LNCAP (cell line): ENCODE results near the gene FGFR2.

Experiments
- CTCF ChIP-seq: fragments of 450-650 bp; IDR thresholded peaks from 2 replicates; pipeline ENCODE4 v1.5.1; 2017; ENCODE audit warnings: mild to moderate bottlenecking

The FGFR2 gene

GRCh38 chr10:121598263-121599249 is at the start of gene FGFR2:
FGFR2 (minus strand) TSS chr10:121598444; CDS start chr10:121593817, 4,627 bp downstream.
- TF ChIP-seq CTCF = no peak

DNA sequence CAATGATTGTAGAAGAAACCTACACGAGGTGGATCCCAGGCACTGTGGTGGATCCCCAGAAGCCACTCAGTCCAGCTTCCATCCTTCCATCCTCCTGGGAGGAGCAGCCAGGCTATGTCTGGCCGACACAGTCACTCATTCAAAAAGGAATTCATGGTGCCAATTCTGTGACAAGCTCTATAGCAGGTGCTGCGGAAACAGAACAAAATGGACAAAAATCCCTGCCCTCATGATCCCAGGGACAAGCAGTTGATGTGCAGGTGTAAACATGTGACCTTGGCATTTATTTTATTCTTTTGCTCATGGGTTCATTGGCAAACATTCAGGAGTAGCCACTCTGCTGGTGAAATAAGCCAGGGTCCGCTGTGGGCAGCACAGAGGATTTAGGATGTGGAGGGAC is 49.2 kb upstream of the FGFR2 start:
- no peak for TF ChIP-seq CTCF

DNA sequence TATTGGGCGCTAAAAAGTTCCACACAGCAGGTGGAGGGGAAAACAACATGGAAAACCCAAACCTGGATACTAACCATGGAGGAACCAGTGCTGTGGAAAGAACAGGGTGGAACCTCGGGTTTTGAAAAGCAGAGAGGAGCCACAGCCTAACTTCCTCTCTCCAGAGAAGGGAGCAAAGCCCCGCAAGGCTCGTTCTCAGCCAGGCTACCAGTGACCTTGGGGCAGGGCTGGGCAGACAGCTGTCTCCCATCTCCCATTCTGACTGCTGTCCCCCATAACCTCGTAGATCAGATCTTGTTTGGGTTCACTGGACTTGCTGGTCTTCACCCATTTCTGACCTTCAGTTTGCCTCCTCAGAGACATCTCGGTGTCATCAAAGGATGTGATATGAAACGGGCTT is 47.5 kb upstream of the FGFR2 start:
- TF ChIP-seq CTCF = no peak

DNA sequence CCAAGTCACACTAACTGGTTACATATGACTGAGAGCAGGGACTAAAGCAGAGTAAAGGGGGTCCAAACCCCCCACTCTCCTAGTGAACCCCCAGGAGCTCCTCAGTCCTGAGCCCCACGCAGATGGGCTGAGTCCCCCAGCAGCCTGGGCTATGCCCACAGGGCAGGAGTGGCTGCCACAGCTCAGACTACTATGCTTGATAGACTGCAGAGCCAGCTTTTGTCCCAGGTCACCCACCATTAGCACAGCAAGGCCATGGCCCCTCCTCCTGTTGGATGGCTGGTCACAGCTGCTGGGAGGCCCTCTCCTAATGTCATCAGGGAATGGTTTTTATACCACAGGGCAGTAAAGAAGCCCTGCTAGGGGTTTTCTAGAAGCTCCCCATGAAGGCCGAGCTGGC is 46.3 kb upstream of the FGFR2 start:
- no peak for TF ChIP-seq CTCF

DNA sequence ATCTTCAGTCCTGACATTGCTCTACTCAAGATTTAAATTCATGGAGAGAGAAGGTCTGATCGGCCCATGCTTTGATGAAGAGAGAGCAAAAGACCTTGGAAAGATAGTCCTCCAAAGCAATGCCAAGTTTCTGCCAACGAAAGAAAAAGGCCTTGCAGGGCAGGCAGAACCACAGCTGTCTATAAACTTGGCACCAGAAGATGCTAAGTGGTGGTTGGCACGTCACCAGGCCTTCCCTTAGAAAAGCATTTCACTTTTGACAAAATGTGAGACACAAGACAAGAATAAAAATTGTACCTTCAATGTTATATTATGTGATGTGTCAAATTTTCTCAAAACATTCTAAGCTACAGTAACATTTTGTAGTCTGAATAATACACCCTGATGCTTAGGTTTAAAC is 42.0 kb upstream of the FGFR2 start:
- no peak for TF ChIP-seq CTCF

DNA sequence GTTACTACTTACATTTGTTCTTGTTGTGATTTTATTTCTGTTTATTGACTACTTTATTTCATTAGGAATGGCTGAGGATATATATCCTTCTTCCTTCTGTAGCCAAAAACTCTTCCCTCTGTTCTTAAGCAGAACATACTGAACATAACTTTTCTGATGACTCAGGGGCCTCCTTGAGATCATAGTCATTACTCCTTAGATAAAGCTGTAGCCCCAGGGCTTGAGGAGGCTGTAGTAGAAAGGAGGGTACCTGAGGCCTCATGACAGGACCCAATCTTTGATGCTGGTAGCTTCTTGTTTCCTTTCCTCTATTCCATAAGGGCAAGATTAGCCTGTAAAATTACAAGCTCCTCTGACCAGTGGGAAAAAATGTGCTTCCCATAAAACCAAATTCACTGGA is 41.2 kb upstream of the FGFR2 start:
- no peak for TF ChIP-seq CTCF

DNA sequence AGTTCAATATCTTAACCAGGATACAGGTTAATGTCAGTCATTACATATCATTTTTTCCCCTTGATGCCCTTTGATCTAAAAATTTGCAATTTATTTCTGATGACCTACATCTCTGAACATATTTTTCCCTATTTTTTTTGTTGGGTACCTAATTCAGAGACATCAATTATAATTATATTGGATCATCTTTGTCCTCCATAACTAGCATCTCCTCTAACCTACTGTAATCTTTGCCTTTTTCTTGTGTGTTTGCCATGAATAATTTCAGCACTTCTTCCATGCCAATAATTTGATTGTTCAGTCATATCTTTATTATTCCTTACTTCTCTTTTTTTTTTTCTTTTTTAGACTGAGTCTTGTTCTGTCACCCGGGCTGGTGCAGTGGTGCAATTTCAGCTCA is 39.2 kb upstream of the FGFR2 start:
- no peak for TF ChIP-seq CTCF
